Right lobe of liver (tissue), 6 donors: Measurements from ENCODE around the gene GLYATL3. TPM values are rescaled to one million over a fixed set of nuclear protein-coding genes. Genes with fewer than 3 reads are reported as not detected.

Experiments
- ATAC-seq, 4 donors: fragments of 200-7000 bp; cut with Tn5 transposase; one replicate each; pipeline ENCODE4 v1.9.1; 2020; ENCODE audit warnings: mild to moderate bottlenecking in 4 of 4, moderate library complexity in 4 of 4
- DNase-seq, 3 donors: peaks; one replicate each; pipeline ENCODE4 v3.0.0-alpha.2; 2020
- H3K27ac ChIP-seq, 3 donors: fragments of 200-600 bp; one replicate each; pipeline ENCODE4 v1.8.0; 2022
- H3K27me3 ChIP-seq, 2 donors: fragments of 200-600 bp; one replicate each; pipeline ENCODE4 v1.8.0; 2022
- H3K36me3 ChIP-seq, 4 donors: fragments of 200-600 bp; sonication (generic) in 1 of 4; one replicate each; pipeline versions ENCODE4 v1.5.1 to v1.8.0; 2017 to 2022; ENCODE audit warnings: control low read depth in 1 of 4
- H3K4me1 ChIP-seq, 4 donors: fragments of 200-600 bp; sonication (generic) in 1 of 4; one replicate each; pipeline versions ENCODE4 v1.5.1 to v1.8.0; 2017 to 2022; ENCODE audit warnings: control low read depth in 1 of 4
- H3K4me3 ChIP-seq, 3 donors: fragments of 200-600 bp; one replicate each; pipeline ENCODE4 v1.8.0; 2022
- H3K9me3 ChIP-seq, 4 donors: fragments of 200-600 bp; sonication (generic) in 1 of 4; one replicate each; pipeline versions ENCODE4 v1.5.1 to v1.8.0; 2017 to 2022; ENCODE audit warnings: control low read depth in 1 of 4
- CTCF ChIP-seq, 4 donors: fragments of 200-600 bp in 3 of 4; fragments of 450-650 bp in 1 of 4; IDR thresholded peaks; one replicate each; pipeline versions ENCODE4 v1.5.1 to v1.8.0; 2016 to 2022; ENCODE audit warnings: antibody characterized with exemption in 4 of 4, mild to moderate bottlenecking in 2 of 4
- POLR2A ChIP-seq: fragments of 450-650 bp; IDR thresholded peaks from one replicate; pipeline ENCODE4 v1.6.1; 2017; ENCODE audit warnings: antibody characterized with exemption, mild to moderate bottlenecking
- WGBS: methylation state at CpG from one replicate; pipeline ENCODE4 v1.1.6; 2018; ENCODE audit warnings: low coverage, low lambda C conversion rate; ENCODE audit not compliant: insufficient coverage; ENCODE audit errors: missing lambda C conversion rate; 5-methylcytosine and 5-hydroxymethylcytosine counted together
- intact Hi-C, 2 donors: fragments of 100-400 bp; cut with DNase I; formaldehyde crosslinking; loops; one replicate each; pipeline versions ENCODE4 v1.11.2 to v1.14.1; 2022
- total RNA-seq, 6 experiments: library from RNA; depleted of rRNA in 2 of 6; stranded (reverse); fragments of >200 nt in 2 of 6; fragmentation: NEBNext Ultra II Directional in 3 of 6; extraction: Animal tissue kit (Norgen Biotek cat#: 25700) in 3 of 6; gene quantifications; one replicate each; pipeline versions ENCODE4 v1.1.0 to v1.2.4, GENCODE V29; 2016 to 2023
- donor health status: DM: no; HTN: yes; CAD: no.
- donor health status: DM: no; HTN: no; CAD: no.
- donor health status: DM: no; HTN: no; CAD: no.
- donor health status: DM: no; HTN: yes; CAD: no.
- donor health status: DM: no; HTN: yes; CAD: no.

GLYATL3 gene
- total RNA-seq, 6 experiments from 2014 or later: 0.44 to 0.48 TPM; not detected in 4

GRCh38 chr6:49462071-49462470, 37.7 kb upstream of the GLYATL3 start:
- intact Hi-C loops: no loop called here
- Histone ChIP-seq H3K4me3 (peak overlapping the region; percentile 76 to 83 (median 77)), H3K27ac (peak overlapping the region; percentile 77 to 95 (median 92)), H3K9me3 (no peaks in the 10 kb centered on the region), H3K27me3 (no peaks in the 10 kb centered on the region), H3K36me3 (peaks cover 0 to 23% (median 7%) of the 10 kb centered on the region in 4 donors), H3K4me1 (peaks cover 0 to 33% (median 0%) of the 10 kb centered on the region in 4 donors)
- ATAC-seq (peak in 1 of 4 donors; percentile 37), DNase-seq (no peak)
- 11% methylated on average over 3 of the region's 3 CpGs for WGBS
- no peak for TF ChIP-seq POLR2A
- TF ChIP-seq CTCF (IDR thresholded peaks at IDR 0.05): no peak

GRCh38 chr6:49462599-49462926, 37.2 kb upstream of the GLYATL3 start:
- WGBS: under 1% methylated on average over 7 of the region's 7 CpGs
- Histone ChIP-seq H3K4me1 (peaks cover 0 to 28% (median 0%) of the 10 kb centered on the region in 4 donors), H3K36me3 (peaks cover 0 to 18% (median 4%) of the 10 kb centered on the region in 4 donors), H3K9me3 (no peaks in the 10 kb centered on the region), H3K27me3 (no peaks in the 10 kb centered on the region), H3K27ac (peak overlapping the region; percentile 77 to 95 (median 92)), H3K4me3 (peak overlapping the region; percentile 76 to 83 (median 77))
- DNase-seq (no peak), ATAC-seq (peak; percentile 38 to 61 (median 50))
- TF ChIP-seq POLR2A: no peak
- TF ChIP-seq CTCF (IDR thresholded peaks at IDR 0.05): no peak
- intact Hi-C loops: no loop called here

- Histone ChIP-seq H3K36me3 (peaks cover 0 to 13% (median 3%) of the 10 kb centered on the region in 4 donors), H3K4me1 (peaks cover 0 to 27% (median 0%) of the 10 kb centered on the region in 4 donors), H3K9me3 (no peaks in the 10 kb centered on the region), H3K27me3 (no peaks in the 10 kb centered on the region), H3K4me3 (peak within 1 kb of the TSS; percentile 76 to 83 (median 77)), H3K27ac (peak within 1 kb of the TSS; percentile 77 to 95 (median 92))
- intact Hi-C loops: no loop called here
- DNase-seq (peak; percentile 94 to 97 (median 96)), ATAC-seq (peak; percentile 99 to 100 (median 100))
- TF ChIP-seq POLR2A (peak; percentile 88), CTCF (IDR thresholded peaks at IDR 0.05) (no peak)
- 0% methylated on average over 22 of the region's 37 CpGs for WGBS
These were observed 36.7 kb upstream of the GLYATL3 start, which contains the start of the genes CENPQ and MMUT for GRCh38 chr6:49462927-49463611. CENPQ (plus strand) TSS chr6:49463370; CDS start chr6:49470177, 6,807 bp downstream. MMUT (minus strand) TSS chr6:49463253; CDS start chr6:49459466, 3,787 bp downstream.

GRCh38 chr6:49463612-49463967, 36.1 kb upstream of the GLYATL3 start:
- no peak for ATAC-seq
- H3K4me1 ChIP-seq: peaks cover 0 to 27% (median 0%) of the 10 kb centered on the region in 4 donors
- peak overlapping the region in 2 of 3 donors; percentile 77 to 95 for H3K27ac ChIP-seq

More at GRCh38 chr6:49463612-49463967, 36.1 kb upstream of the GLYATL3 start:
- DNase-seq: no peak
- Histone ChIP-seq H3K27me3 (no peaks in the 10 kb centered on the region), H3K36me3 (peaks cover 0 to 8% (median under 1%) of the 10 kb centered on the region in 4 donors), H3K9me3 (no peaks in the 10 kb centered on the region), H3K4me3 (peak overlapping the region; percentile 76 to 83 (median 77))
- WGBS: 0% methylated on average over 4 of the region's 4 CpGs
- intact Hi-C loops: no loop called here
- TF ChIP-seq CTCF (IDR thresholded peaks at IDR 0.05) (no peak), POLR2A (no peak)
